Measurements from ENCODE around the gene CTSW.

Gene CTSW

GRCh38 chr11:65882120-65883057, 2.8 kb downstream of the CTSW start:
- Mint-ChIP-seq H3K4me3 (no peak overlapping the region), H3K36me3 (peaks cover 31% of the 10 kb centered on the region), H3K4me1 (peaks cover 68% of the 10 kb centered on the region), H3K27me3 (no peaks in the 10 kb centered on the region), H3K27ac (peak overlapping the region; percentile 16), H3K9me3 (no peaks in the 10 kb centered on the region)
- CTCF ChIA-PET = interaction anchor here (1.4 to 10.9 kb wide), 6 partner anchors 8 to 106 kb away, joined by 4 to 142 read pairs (median 57); partner anchors contain the start of genes CCDC85B, CFL1, FOSL1 and MUS81
- DNase-seq = no peak

GRCh38 chr11:65883058-65883761, 3.6 kb downstream of the CTSW start:
- H3K9me3 Mint-ChIP-seq = no peaks in the 10 kb centered on the region
- H3K4me1 Mint-ChIP-seq = peaks cover 70% of the 10 kb centered on the region
- H3K27ac Mint-ChIP-seq = no peak overlapping the region
- no peaks in the 10 kb centered on the region for H3K27me3 Mint-ChIP-seq
- no peak for DNase-seq
- no peak overlapping the region for H3K4me3 Mint-ChIP-seq
- H3K36me3 Mint-ChIP-seq = peaks cover 34% of the 10 kb centered on the region
- CTCF ChIA-PET = interaction anchor here (0.7 to 10.9 kb wide), 13 partner anchors 9 to 171 kb away, joined by 3 to 142 read pairs (median 14); partner anchors contain the start of genes CFL1, FOSL1, KAT5 and MUS81

- H3K27me3 Mint-ChIP-seq = no peaks in the 10 kb centered on the region
- CTCF ChIA-PET = interaction anchor here (0.6 to 10.9 kb wide), 34 partner anchors 10 to 172 kb away, joined by 3 to 142 read pairs (median 6); partner anchors contain the start of genes C11orf68, CATSPER1, CFL1 and FOSL1
- peak overlapping the region; percentile 58 for H3K27ac Mint-ChIP-seq
- H3K36me3 Mint-ChIP-seq = peaks cover 35% of the 10 kb centered on the region
- no peak overlapping the region for H3K4me3 Mint-ChIP-seq
- H3K9me3 Mint-ChIP-seq = no peaks in the 10 kb centered on the region
- H3K4me1 Mint-ChIP-seq = peaks cover 71% of the 10 kb centered on the region
- no peak for DNase-seq
Observed at GRCh38 chr11:65883786-65884715, 4.4 kb downstream of the CTSW start.

DNA sequence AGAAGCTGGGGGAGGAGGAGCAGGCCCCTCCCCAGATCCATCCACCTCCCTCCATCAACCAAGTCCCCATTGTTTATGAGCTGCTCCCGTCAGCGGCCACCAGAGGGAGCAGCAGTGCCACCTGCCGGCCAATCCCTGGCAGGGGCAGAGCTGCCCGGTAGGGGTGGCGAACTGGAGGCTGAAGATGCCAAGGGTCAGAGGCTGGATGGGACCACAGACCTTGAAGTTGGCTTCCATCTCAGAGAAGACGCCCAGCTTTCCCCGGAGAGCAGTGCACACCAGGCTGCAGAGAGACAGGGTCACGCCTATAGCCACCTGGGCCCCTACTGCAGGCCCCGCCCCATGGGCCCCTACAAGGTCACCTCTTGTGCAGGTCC, 5.1 kb downstream of the CTSW start:
- peaks cover 71% of the 10 kb centered on the region for H3K4me1 Mint-ChIP-seq
- H3K9me3 Mint-ChIP-seq = no peaks in the 10 kb centered on the region
- H3K27me3 Mint-ChIP-seq = no peaks in the 10 kb centered on the region
- CTCF ChIA-PET = interaction anchor here (0.6 to 10.9 kb wide), 35 partner anchors 8 to 173 kb away, joined by 3 to 142 read pairs (median 7); partner anchors contain the start of genes C11orf68, CATSPER1, CFL1 and FOSL1
- H3K27ac Mint-ChIP-seq = peak overlapping the region; percentile 58
- no peak overlapping the region for H3K4me3 Mint-ChIP-seq
- H3K36me3 Mint-ChIP-seq = peaks cover 35% of the 10 kb centered on the region
- peak; percentile 88 for DNase-seq

GRCh38 chr11:65885231-65885630, 5.6 kb downstream of the CTSW start:
- Mint-ChIP-seq H3K27ac (peak overlapping the region; percentile 58), H3K27me3 (no peaks in the 10 kb centered on the region)
- DNase-seq = no peak

DNA sequence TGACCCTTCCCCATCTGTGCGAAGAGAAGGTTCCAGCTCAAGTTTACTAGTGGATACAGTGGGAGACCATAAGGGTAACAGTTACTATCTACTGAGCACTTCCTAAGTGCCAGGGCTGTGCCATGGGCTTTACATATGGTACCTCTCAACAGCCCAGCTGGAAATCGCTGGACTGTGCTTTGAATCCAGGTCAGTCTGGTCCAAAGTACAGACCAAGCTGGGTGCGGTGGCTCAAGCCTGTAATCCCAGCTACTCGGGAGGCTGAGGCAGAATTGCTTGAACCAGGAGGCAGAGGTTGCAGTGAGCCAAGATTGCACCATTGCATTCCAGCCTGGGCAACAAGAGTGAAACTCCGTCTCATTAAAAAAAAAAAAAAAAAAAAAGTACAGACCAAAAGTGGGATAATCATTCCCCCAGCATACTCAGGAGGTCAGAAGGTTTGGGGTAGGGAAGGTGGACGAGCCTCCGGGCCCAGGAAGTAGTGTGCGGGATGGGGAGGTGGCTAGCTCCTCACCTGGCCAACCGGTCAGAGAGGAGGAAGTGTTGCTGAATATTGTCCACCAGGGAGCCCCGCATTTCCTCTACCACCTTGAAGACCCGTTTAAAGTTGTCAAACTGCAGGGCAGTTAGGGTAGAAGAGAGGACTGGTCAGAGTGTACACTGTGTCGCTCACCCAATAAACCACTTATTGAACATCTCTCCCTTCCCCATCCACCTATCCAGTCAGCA, 6.3 kb downstream of the CTSW start:
- no peak for DNase-seq
- Mint-ChIP-seq H3K4me1 (peaks cover 66% of the 10 kb centered on the region), H3K4me3 (peak overlapping the region; percentile 96), H3K36me3 (peaks cover 35% of the 10 kb centered on the region), H3K27ac (no peak overlapping the region), H3K9me3 (no peaks in the 10 kb centered on the region), H3K27me3 (no peaks in the 10 kb centered on the region)
- CTCF ChIA-PET = interaction anchor here (0.8 to 10.9 kb wide), 22 partner anchors 8 to 174 kb away, joined by 3 to 142 read pairs (median 10); partner anchors contain the start of genes BANF1, CATSPER1, CFL1 and EIF1AD

More at GRCh38 chr11:65885231-65885630, 5.6 kb downstream of the CTSW start:
- peaks cover 35% of the 10 kb centered on the region for H3K36me3 Mint-ChIP-seq
- no peaks in the 10 kb centered on the region for H3K9me3 Mint-ChIP-seq
- CTCF ChIA-PET = interaction anchor here (0.8 to 10.9 kb wide), 33 partner anchors 8 to 173 kb away, joined by 3 to 142 read pairs (median 7); partner anchors contain the start of genes BANF1, C11orf68, CATSPER1 and CFL1
- peaks cover 72% of the 10 kb centered on the region for H3K4me1 Mint-ChIP-seq
- H3K4me3 Mint-ChIP-seq = no peak overlapping the region

GRCh38 chr11:65886826-65887722, 7.4 kb downstream of the CTSW start:
- no peaks in the 10 kb centered on the region for H3K9me3 Mint-ChIP-seq
- H3K4me1 Mint-ChIP-seq = peaks cover 63% of the 10 kb centered on the region
- peak overlapping the region; percentile 76 for H3K27ac Mint-ChIP-seq
- H3K36me3 Mint-ChIP-seq = peaks cover 35% of the 10 kb centered on the region
- no peaks in the 10 kb centered on the region for H3K27me3 Mint-ChIP-seq
- CTCF ChIA-PET = interaction anchor here (0.7 to 10.9 kb wide), 13 partner anchors 9 to 176 kb away, joined by 3 to 142 read pairs (median 7); partner anchors contain the start of genes CFL1, FOSL1, KAT5 and MUS81
- DNase-seq = no peak
- peak overlapping the region; percentile 96 for H3K4me3 Mint-ChIP-seq

GRCh38 chr11:65887723-65888162, 8.1 kb downstream of the CTSW start:
- no peaks in the 10 kb centered on the region for H3K27me3 Mint-ChIP-seq
- peak overlapping the region; percentile 94 for H3K27ac Mint-ChIP-seq

GRCh38 chr11:65888163-65888814, 8.7 kb downstream of the CTSW start, which contains the start of gene FIBP:
Gene FIBP, minus strand, starts transcription at chr11:65888471. Its CDS starts 53 bp downstream, at chr11:65888418.
- peaks cover 74% of the 10 kb centered on the region for H3K4me1 Mint-ChIP-seq
- H3K9me3 Mint-ChIP-seq = no peaks in the 10 kb centered on the region
- CTCF ChIA-PET = interaction anchor here (0.6 to 10.9 kb wide), 25 partner anchors 9 to 193 kb away, joined by 3 to 142 read pairs (median 5); partner anchors contain the start of genes C11orf68, CFL1, FOSL1 and KAT5
- peak within 1 kb of the TSS; percentile 96 for H3K4me3 Mint-ChIP-seq
- H3K27me3 Mint-ChIP-seq = no peaks in the 10 kb centered on the region
- peaks cover 41% of the 10 kb centered on the region for H3K36me3 Mint-ChIP-seq
- DNase-seq = peak; percentile 98
- H3K27ac Mint-ChIP-seq = peak within 1 kb of the TSS; percentile 94

More at GRCh38 chr11:65887723-65888162, 8.1 kb downstream of the CTSW start:
- Mint-ChIP-seq H3K9me3 (no peaks in the 10 kb centered on the region), H3K36me3 (peaks cover 41% of the 10 kb centered on the region), H3K4me3 (peak overlapping the region; percentile 96), H3K4me1 (peaks cover 69% of the 10 kb centered on the region)
- CTCF ChIA-PET = interaction anchor here (0.7 to 10.9 kb wide), 21 partner anchors 10 to 176 kb away, joined by 3 to 142 read pairs (median 6); partner anchors contain the start of genes C11orf68, CFL1, FOSL1 and KAT5
- DNase-seq = no peak

- CTCF ChIA-PET = interaction anchor here (0.7 to 10.9 kb wide), 18 partner anchors 7 to 179 kb away, joined by 3 to 142 read pairs (median 3); partner anchors contain the start of genes AP5B1, BANF1, CFL1 and EIF1AD
- Mint-ChIP-seq H3K4me3 (peak within 1 kb of the TSS; percentile 96), H3K27ac (peak within 1 kb of the TSS; percentile 94), H3K36me3 (peaks cover 25% of the 10 kb centered on the region), H3K4me1 (peaks cover 75% of the 10 kb centered on the region), H3K27me3 (no peaks in the 10 kb centered on the region), H3K9me3 (no peaks in the 10 kb centered on the region)
- DNase-seq = peak; percentile 99
Observed at GRCh38 chr11:65890324-65891218, 10.9 kb downstream of the CTSW start, which contains the start of gene CCDC85B. Gene CCDC85B, plus strand, starts transcription at chr11:65890673. Its CDS starts 111 bp downstream, at chr11:65890784.

All from activated naive CD4-positive, alpha-beta T cell treated with anti-CD3 and anti-CD28 coated beads, Interleukin-2, amount 10 ng/mL, durations not matched to agents 7 days and 5 days (primary cell).